Upper lobe of left lung (tissue), 6 donors: Measurements from ENCODE around the gene PFDN5. TPM values are rescaled to one million over a fixed set of nuclear protein-coding genes. Genes with fewer than 3 reads are reported as not detected.

ENCODE experiments used
- ATAC-seq, 2 donors: fragments of 200-7000 bp; cut with Tn5 transposase; one replicate each; pipeline ENCODE4 v1.9.1; 2022; ENCODE audit warnings: mild to moderate bottlenecking in 2 of 2, moderate library complexity in 2 of 2; ENCODE audit not compliant: low FRiP score in 2 of 2
- DNase-seq, 2 donors: peaks; one replicate each; pipeline ENCODE4 v3.0.0-alpha.2; 2019 to 2020
- H3K27ac ChIP-seq, 4 donors: fragments of 200-600 bp; sonication (generic); one replicate each; pipeline ENCODE4 v1.5.1; 2016 to 2019
- H3K27me3 ChIP-seq, 4 donors: fragments of 200-600 bp; sonication (generic); one replicate each; pipeline ENCODE4 v1.5.1; 2017 to 2019
- H3K36me3 ChIP-seq, 4 donors: fragments of 200-600 bp; sonication (generic); one replicate each; pipeline ENCODE4 v1.5.1; 2016 to 2019
- H3K4me1 ChIP-seq, 4 donors: fragments of 200-600 bp; sonication (generic); one replicate each; pipeline ENCODE4 v1.5.1; 2018 to 2019
- H3K4me3 ChIP-seq, 4 donors: fragments of 200-600 bp; sonication (generic); one replicate each; pipeline ENCODE4 v1.5.1; 2017 to 2019; ENCODE audit warnings: mild to moderate bottlenecking in 2 of 4, moderate library complexity in 1 of 4
- H3K9me3 ChIP-seq, 4 donors: fragments of 200-600 bp; sonication (generic); one replicate each; pipeline ENCODE4 v1.5.1; 2018 to 2019
- CTCF ChIP-seq, 6 experiments: fragments of 450-650 bp in 4 of 6; fragments of 200-600 bp in 2 of 6; sonication (generic) in 2 of 6; IDR thresholded peaks; one replicate each; pipeline ENCODE4 v1.5.1; 2016 to 2019; ENCODE audit warnings: antibody characterized with exemption in 6 of 6
- EP300 ChIP-seq, 4 donors: sonication (generic); formaldehyde crosslinking; IDR thresholded peaks; one replicate each; pipeline ENCODE4 v1.5.1; 2017; ENCODE audit warnings: antibody characterized with exemption in 4 of 4, control low read depth in 2 of 4
- POLR2A ChIP-seq, 4 donors: fragments of 450-650 bp; IDR thresholded peaks; one replicate each; pipeline ENCODE4 v1.5.1; 2016 to 2017; ENCODE audit warnings: antibody characterized with exemption in 4 of 4, mild to moderate bottlenecking in 2 of 4
- POLR2AphosphoS5 ChIP-seq, 2 donors: sonication (generic); formaldehyde crosslinking; IDR thresholded peaks; one replicate each; pipeline ENCODE4 v1.5.1; 2017; ENCODE audit warnings: antibody characterized with exemption in 2 of 2
- WGBS, 2 donors: methylation state at CpG; one replicate each; pipeline ENCODE4 v1.1.5; 2017 to 2018; 5-methylcytosine and 5-hydroxymethylcytosine counted together
- total RNA-seq, 6 donors: library from RNA; depleted of rRNA in 4 of 6; stranded (reverse); fragments of >200 nt in 4 of 6; gene quantifications; one replicate each; pipeline versions ENCODE4 v1.1.0 to v1.2.1, GENCODE V29; 2016 to 2021
- donor health status: DM: no; HTN: no; CAD: no; lungs with moderate emphysema.
- donor health status: DM: no; HTN: yes; CAD: no; lungs with severe emphysema.

Gene PFDN5
- total RNA-seq, 6 donors from 2014 or later: 374 to 580 (median 445) TPM

DNA sequence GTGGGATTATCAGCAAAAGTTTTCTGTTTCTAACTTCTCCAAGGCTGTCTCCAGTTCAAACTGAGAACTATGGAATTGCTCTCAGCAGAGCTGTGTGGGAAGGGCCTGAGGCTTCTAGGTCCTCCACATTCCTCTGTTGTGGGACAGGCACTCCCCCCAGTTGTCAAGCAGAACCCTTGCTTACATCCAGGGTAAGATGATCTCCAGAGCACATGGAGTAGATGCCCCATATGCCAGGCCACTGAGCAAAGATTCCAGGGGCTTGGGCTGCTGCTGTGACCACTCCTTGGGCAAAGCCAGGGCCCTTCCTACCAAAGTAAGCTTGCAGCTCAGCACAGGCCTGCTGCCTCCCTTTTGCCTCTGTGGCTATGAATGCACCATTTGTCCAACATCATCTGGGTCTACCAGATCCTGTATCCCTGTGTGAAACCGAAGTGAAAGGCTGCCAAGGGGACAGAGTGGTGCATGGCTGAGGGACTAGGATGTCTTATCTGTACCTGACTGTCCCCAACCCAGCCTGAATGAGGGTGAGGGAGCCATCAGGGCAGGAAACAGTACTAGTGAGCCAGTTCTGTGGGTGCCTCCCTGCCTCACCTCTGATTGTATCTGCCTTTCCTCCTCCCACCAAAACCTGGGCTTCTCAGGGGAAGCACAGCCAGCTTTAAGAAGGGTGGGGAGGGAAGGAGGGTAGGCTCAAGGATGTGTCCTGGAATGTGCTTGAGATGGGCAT is 40.4 kb upstream of the PFDN5 start:
- Histone ChIP-seq H3K9me3 (no peaks in the 10 kb centered on the region), H3K27ac (no peak overlapping the region), H3K36me3 (peaks cover 0 to 25% (median 19%) of the 10 kb centered on the region in 4 donors), H3K4me3 (no peak overlapping the region), H3K27me3 (no peaks in the 10 kb centered on the region), H3K4me1 (peaks cover 24 to 32% (median 30%) of the 10 kb centered on the region in 4 donors)
- DNase-seq: no peak
- no peak for ATAC-seq
- 60 to 100% methylated on average over 1 of the region's 1 CpG for WGBS, 2 donors
- TF ChIP-seq EP300 (IDR thresholded peaks at IDR 0.05): no peak
- no peak for TF ChIP-seq CTCF (IDR thresholded peaks at IDR 0.05)
- no peak for TF ChIP-seq POLR2A (IDR thresholded peaks at IDR 0.05)
- no peak for TF ChIP-seq POLR2AphosphoS5 (IDR thresholded peaks at IDR 0.05)

DNA sequence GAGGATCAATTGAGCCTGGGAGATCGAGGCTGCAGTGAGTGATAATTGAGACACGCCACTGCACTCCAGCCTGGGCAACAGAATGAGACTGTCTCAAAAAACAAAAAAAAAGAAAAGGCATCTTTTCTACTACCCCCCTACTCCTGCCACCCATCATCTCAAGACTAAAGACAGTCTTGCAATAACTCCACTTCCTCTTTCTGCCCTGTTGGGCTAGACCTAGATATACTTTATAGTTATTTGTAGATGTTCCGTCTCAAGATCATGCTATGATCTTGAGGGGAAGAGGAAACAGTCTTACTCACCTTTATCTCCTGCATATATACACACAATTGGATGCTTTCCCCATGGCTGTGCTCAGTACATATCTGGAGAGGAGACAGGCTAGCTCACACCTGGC is 39.3 kb upstream of the PFDN5 start:
- WGBS, 2 donors: 65 to 81% methylated on average over 3 of the region's 3 CpGs
- H3K27ac ChIP-seq: no peak overlapping the region
- TF ChIP-seq EP300 (IDR thresholded peaks at IDR 0.05) (no peak), CTCF (IDR thresholded peaks at IDR 0.05) (no peak)
- no peak overlapping the region for H3K4me3 ChIP-seq
- no peak for ATAC-seq
- no peaks in the 10 kb centered on the region for H3K9me3 ChIP-seq
- H3K36me3 ChIP-seq: peaks cover 0 to 25% (median 19%) of the 10 kb centered on the region in 4 donors
- no peaks in the 10 kb centered on the region for H3K27me3 ChIP-seq
- peaks cover 21 to 25% (median 25%) of the 10 kb centered on the region in 4 donors for H3K4me1 ChIP-seq
- DNase-seq: no peak

DNA sequence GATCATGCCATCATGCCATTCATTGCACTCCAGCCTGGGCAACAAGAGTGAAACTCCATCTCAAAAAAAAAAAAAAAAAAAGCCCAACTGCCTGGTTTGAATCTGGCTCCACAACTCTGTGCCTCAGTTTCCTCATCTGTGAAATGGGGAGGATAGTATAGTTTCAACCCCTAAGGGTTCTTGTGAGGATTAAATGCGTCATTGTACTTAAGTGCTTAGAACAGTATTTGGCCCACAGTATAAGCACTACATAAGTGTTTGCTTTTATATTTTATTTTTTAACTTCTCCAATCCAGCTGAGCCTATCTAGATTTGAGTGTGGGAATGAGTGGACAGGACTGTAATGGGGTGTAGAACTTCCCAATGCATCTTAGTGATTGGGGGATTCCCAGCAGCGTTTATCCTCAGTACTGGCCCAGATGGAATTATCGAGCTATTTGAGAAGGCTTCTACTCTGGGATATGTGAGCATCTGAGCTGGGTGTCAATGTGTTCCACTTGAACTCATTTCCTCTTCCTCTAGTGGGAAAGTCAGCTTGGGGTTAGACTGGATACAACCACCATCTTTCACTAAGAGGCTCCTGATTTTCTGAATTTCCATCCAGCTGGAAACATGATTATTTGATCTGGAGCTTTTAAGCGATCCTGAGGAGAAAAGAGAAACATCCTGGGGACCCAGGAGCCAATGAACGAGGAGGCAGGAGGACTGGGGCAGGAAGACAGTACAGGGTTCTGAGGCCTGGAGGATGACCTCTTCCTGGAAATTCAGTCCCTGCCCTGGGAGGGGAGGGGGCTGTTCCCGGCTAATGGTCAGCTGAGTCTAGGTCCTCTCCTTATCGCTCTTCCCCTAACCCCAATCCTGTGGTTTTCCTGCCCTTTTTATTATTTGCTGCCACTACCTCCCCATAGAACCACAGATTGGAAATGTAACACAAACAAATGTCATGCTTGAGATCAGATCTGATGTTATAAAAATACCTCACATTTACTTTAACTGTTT is 36.5 kb upstream of the PFDN5 start:
- DNase-seq: no peak
- Histone ChIP-seq H3K9me3 (no peaks in the 10 kb centered on the region), H3K4me3 (no peak overlapping the region), H3K27me3 (no peaks in the 10 kb centered on the region), H3K36me3 (peaks cover 0 to 16% (median 12%) of the 10 kb centered on the region in 4 donors), H3K27ac (peak overlapping the region in 3 of 4 donors; percentile 18 to 59 (median 35)), H3K4me1 (peaks cover 0 to 7% (median 4%) of the 10 kb centered on the region in 4 donors)
- TF ChIP-seq POLR2A (IDR thresholded peaks at IDR 0.05) (no peak), EP300 (IDR thresholded peaks at IDR 0.05) (peak in 1 of 4 donors; percentile 66)
- peak in 1 of 2 donors; percentile 64 for ATAC-seq
- WGBS, 2 donors: 40 to 48% methylated on average over 7 of the region's 7 CpGs

GRCh38 chr12:53259891-53260290 is 35.5 kb upstream of the PFDN5 start:
- Histone ChIP-seq H3K4me3 (no peak overlapping the region), H3K9me3 (no peaks in the 10 kb centered on the region), H3K27ac (no peak overlapping the region), H3K27me3 (no peaks in the 10 kb centered on the region), H3K36me3 (peaks cover 0 to 7% (median 3%) of the 10 kb centered on the region in 4 donors), H3K4me1 (peaks cover 0 to 7% (median 3%) of the 10 kb centered on the region in 4 donors)
- TF ChIP-seq CTCF (IDR thresholded peaks at IDR 0.05): no peak
- WGBS, 2 donors: 83 to 90% methylated on average over 6 of the region's 6 CpGs
- no peak for ATAC-seq
- DNase-seq: no peak

DNA sequence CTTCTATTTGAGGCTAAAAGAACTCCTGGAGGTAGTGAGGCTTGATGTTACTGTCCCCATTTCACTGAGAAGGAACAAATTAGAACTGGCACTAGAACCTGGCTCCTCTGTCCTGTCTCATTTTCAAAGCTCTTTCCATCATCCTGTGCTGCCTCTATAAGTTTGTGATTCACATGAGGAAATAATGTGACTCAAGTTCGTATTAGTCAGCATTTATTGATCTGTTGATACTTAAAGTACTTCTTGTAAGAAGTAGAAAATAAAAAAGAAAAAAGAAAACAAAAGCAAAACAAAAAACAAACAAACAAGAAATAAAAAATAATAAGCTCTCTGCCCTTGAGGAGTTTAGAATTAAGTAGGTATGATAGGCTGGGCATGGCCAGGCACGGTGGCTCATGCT is 29.6 kb upstream of the PFDN5 start:
- no peak overlapping the region for H3K4me3 ChIP-seq
- WGBS, 2 donors: 85 to 86% methylated on average over 2 of the region's 2 CpGs
- H3K27ac ChIP-seq: no peak overlapping the region
- peaks cover 8 to 22% (median 16%) of the 10 kb centered on the region in 4 donors for H3K4me1 ChIP-seq
- no peaks in the 10 kb centered on the region for H3K27me3 ChIP-seq
- H3K36me3 ChIP-seq: no peaks in the 10 kb centered on the region
- no peak for DNase-seq
- TF ChIP-seq CTCF (IDR thresholded peaks at IDR 0.05) (no peak), POLR2AphosphoS5 (IDR thresholded peaks at IDR 0.05) (no peak), POLR2A (IDR thresholded peaks at IDR 0.05) (no peak), EP300 (IDR thresholded peaks at IDR 0.05) (no peak)
- ATAC-seq: no peak
- H3K9me3 ChIP-seq: no peaks in the 10 kb centered on the region
